Measurements from ENCODE around the gene GATA2.

The GATA2 gene

DNA sequence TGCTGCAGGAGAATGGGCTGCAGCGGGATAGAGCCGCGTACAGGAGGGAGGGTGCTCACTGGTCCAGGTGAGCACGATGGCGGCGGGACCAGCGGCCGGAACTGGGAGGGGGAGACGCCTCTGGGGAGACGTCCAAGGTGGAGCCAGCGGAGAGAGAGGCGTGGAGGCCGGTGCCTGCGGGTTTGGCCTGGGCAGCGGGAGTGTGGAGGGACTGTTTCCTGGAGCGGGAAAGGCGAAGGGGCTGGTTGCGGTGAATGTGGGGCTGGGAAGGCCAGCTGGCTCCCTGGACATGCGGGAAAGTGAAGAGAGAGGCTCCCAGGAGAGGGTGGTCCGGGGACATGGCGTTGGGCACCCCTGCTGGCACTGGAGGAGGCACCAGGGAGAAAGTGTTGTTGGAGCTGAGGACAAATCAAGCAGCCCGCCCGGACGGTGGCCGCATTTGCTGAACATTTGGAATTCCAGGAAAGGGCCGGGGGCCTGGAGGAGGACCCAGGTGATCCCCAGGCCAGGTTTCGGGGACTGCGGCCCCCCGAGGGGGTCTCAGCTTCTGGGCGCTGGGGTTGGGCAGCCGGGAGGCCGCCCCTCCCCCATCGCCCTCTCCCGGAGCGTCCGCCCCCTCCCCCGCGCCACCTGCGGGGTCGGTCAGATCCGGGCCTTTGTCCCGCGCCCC, 60.6 kb downstream of the GATA2 start:
- TF ChIP-seq, protein P1, sequence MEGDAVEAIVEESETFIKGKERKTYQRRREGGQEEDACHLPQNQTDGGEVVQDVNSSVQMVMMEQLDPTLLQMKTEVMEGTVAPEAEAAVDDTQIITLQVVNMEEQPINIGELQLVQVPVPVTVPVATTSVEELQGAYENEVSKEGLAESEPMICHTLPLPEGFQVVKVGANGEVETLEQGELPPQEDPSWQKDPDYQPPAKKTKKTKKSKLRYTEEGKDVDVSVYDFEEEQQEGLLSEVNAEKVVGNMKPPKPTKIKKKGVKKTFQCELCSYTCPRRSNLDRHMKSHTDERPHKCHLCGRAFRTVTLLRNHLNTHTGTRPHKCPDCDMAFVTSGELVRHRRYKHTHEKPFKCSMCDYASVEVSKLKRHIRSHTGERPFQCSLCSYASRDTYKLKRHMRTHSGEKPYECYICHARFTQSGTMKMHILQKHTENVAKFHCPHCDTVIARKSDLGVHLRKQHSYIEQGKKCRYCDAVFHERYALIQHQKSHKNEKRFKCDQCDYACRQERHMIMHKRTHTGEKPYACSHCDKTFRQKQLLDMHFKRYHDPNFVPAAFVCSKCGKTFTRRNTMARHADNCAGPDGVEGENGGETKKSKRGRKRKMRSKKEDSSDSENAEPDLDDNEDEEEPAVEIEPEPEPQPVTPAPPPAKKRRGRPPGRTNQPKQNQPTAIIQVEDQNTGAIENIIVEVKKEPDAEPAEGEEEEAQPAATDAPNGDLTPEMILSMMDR (IDR thresholded peaks at IDR 0.05; ENCODE audit: low read depth, low read length, missing control alignments) = no peak
- no peak for DNase-seq (ENCODE audit: extremely low read depth, low read depth)
- 0 out of 2 replicates have a peak overlapping the region, but pooled peaks have one; percentile 4 for H3K4me3 ChIP-seq (replicated peaks; ENCODE audit: low read depth, low read length)

DNA sequence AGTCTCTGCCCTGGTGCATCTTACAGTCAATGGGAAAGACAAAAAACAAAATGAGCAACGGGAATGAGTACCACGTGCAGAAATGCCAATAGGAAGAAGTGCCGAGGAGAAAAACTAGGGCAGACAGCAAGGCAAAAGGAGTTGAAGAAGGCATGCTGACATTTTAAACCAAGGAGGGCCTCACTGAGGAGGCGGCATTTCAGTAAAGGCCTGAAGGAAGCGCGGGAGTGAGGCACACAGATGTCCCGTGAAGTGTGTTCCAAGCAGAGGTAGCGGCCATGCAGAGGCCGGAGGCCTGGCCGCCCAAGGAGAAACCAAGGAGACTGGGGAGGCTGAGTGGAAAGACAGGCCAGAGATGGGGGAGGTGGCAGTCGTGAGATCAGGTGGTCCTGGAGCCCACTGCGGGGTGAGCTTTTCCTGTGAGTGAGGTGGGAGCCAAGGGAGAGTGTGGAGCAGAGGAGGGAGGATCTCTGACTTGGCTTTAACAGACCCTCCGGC, 61.1 kb downstream of the GATA2 start:
- no peak overlapping the region for H3K4me3 ChIP-seq (replicated peaks; ENCODE audit: low read depth, low read length)
- no peak for DNase-seq (ENCODE audit: extremely low read depth, low read depth)
- TF ChIP-seq, protein P1 (IDR thresholded peaks at IDR 0.05; ENCODE audit: low read depth, low read length, missing control alignments) = no peak

DNA sequence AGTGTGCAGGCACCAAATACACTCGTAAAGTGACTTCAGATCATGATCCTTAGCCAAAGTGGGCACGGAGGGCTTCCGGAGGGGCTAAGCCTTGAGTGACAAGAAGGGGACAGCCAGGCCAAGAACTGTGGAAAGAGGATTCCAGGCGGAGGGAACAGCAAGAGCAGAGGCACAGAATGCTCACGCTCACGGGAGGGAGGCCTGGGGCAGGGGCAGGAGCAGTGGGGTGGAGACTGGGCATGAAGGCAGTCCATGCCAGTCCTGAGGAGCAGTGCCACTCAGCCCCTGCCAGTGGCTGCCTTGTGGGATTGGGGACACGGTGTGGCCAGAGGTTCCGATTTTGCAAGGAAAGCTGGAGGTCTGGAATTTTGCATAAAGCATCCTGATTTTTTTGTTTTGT, 62.3 kb downstream of the GATA2 start:
- no peak for DNase-seq (ENCODE audit: extremely low read depth, low read depth)
- H3K4me3 ChIP-seq (replicated peaks; ENCODE audit: low read depth, low read length) = no peak overlapping the region
- TF ChIP-seq, protein P1 (IDR thresholded peaks at IDR 0.05; ENCODE audit: low read depth, low read length, missing control alignments) = no peak

DNA sequence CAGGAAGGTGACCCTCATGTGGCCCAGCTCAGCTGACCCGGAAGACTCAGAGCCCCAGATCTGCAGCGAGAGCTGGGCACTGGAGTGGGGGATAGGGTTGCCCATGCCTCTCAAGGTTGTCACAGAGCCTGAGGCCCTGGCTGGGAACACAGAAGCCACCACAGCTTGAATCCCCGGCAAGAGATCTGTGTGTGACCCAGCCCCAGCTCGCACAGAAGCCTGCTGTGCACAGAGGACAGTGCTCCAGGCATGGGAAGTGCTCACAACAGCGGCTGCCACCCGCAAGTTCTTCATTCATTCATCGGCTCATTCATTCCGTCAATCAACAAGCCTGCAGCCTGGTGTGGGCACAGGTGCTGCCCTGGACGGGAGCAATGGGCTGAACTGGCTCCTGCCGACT, 62.7 kb downstream of the GATA2 start:
- TF ChIP-seq, protein P1 (IDR thresholded peaks at IDR 0.05; ENCODE audit: low read depth, low read length, missing control alignments) = no peak
- DNase-seq (ENCODE audit: extremely low read depth, low read depth) = no peak
- no peak overlapping the region for H3K4me3 ChIP-seq (replicated peaks; ENCODE audit: low read depth, low read length)

DNA sequence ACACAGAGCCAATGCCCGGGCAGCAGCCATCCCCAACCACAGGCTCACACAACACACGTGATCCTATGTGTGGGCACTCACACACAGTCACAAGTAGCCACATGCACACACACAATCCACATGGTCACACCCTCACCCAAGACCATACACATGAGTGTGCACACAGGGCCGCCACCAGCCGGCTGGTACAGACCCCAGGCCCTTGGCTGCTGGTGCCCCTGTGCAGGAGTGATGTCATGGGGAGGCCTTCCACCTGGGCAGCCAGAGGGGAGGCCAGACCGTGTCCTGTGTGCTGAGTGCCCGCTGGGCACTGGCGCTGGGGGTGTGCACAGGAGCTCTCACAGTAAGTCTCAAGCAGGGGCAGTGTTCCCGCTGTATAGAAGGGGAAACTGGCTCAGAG, 63.2 kb downstream of the GATA2 start:
- TF ChIP-seq, protein P1 (IDR thresholded peaks at IDR 0.05; ENCODE audit: low read depth, low read length, missing control alignments) = no peak
- DNase-seq (ENCODE audit: extremely low read depth, low read depth) = no peak
- no peak overlapping the region for H3K4me3 ChIP-seq (replicated peaks; ENCODE audit: low read depth, low read length)

All from HFF-Myc (cell line).